OCI-LY1 (cell line): ENCODE data around the gene SHANK3.

Experiments
- H2AFZ ChIP-seq: fragments of 200-600 bp; sonication (generic), shearing (Covaris generic); 2 replicates; pipeline ENCODE4 v1.6.0; 2014; ENCODE audit warnings: antibody characterized with exemption, mild to moderate bottlenecking, low read length
- H3F3A ChIP-seq: fragments of 200-600 bp; sonication (generic), shearing (Covaris generic); 2 replicates; pipeline ENCODE4 v1.6.0; 2014; ENCODE audit warnings: mild to moderate bottlenecking, antibody characterized with exemption, low read length, moderate library complexity; ENCODE audit not compliant: insufficient read depth
- H3K27ac ChIP-seq: fragments of 200-600 bp; sonication (generic); 2 replicates; pipeline ENCODE4 v1.5.1; 2014; ENCODE audit warnings: low read length, mixed run types, mild to moderate bottlenecking, low read depth; ENCODE audit not compliant: poor library complexity, severe bottlenecking
- H3K27me3 ChIP-seq: fragments of 200-600 bp; sonication (generic); 2 replicates; pipeline ENCODE4 v1.6.0; 2014; ENCODE audit warnings: antibody characterized with exemption, mild to moderate bottlenecking, low read length, moderate library complexity; ENCODE audit not compliant: insufficient read depth
- H3K36me3 ChIP-seq: fragments of 200-600 bp; sonication (generic); 2 replicates; pipeline ENCODE4 v1.6.1; 2014; ENCODE audit warnings: mild to moderate bottlenecking, antibody characterized with exemption, low read length, moderate library complexity, mixed read lengths; ENCODE audit not compliant: insufficient read depth
- H3K4me1 ChIP-seq: fragments of 200-600 bp; sonication (generic); 2 replicates; pipeline ENCODE4 v1.5.1; 2014; ENCODE audit warnings: mild to moderate bottlenecking, low read length, moderate library complexity; ENCODE audit not compliant: insufficient read depth, severe bottlenecking
- H3K4me2 ChIP-seq: fragments of 200-600 bp; sonication (generic), shearing (Covaris generic); 2 replicates; pipeline ENCODE4 v1.6.1; 2014; ENCODE audit warnings: low read length
- H3K4me3 ChIP-seq: fragments of 200-600 bp; sonication (generic); 2 replicates; pipeline ENCODE4 v1.5.1; 2014; ENCODE audit warnings: low read length, low read depth, mild to moderate bottlenecking, mixed read lengths; ENCODE audit not compliant: poor library complexity, severe bottlenecking
- H3K79me2 ChIP-seq: fragments of 200-600 bp; shearing (Covaris generic); 2 replicates; pipeline ENCODE4 v1.6.1; 2016; ENCODE audit warnings: mixed run types, low read length, mixed read lengths; ENCODE audit not compliant: insufficient read depth
- H3K9ac ChIP-seq: fragments of 200-600 bp; sonication (generic), shearing (Covaris generic); 2 replicates; pipeline ENCODE4 v1.6.1; 2014; ENCODE audit warnings: mild to moderate bottlenecking, low read length, mixed read lengths
- H3K9me2 ChIP-seq: fragments of 200-600 bp; sonication (generic), shearing (Covaris generic); 2 replicates; pipeline ENCODE4 v1.6.1; 2014; ENCODE audit warnings: low read depth, mild to moderate bottlenecking, low read length, mixed read lengths
- H3K9me3 ChIP-seq: fragments of 200-600 bp; shearing (Covaris generic); 2 replicates; pipeline ENCODE4 v1.6.1; 2014; ENCODE audit warnings: low read length, mixed read lengths
- H4K20me1 ChIP-seq: fragments of 200-600 bp; sonication (generic), shearing (Covaris generic); 2 replicates; pipeline ENCODE4 v1.6.0; 2016; ENCODE audit warnings: mild to moderate bottlenecking, low read length; ENCODE audit not compliant: insufficient read depth
- EZH2 ChIP-seq: fragments of 200-600 bp; sonication (generic), shearing (Covaris generic); IDR thresholded peaks from 2 replicates; pipeline ENCODE4 v1.8.0; 2017; ENCODE audit warnings: borderline replicate concordance, mixed run types, mild to moderate bottlenecking, antibody characterized with exemption, low read length, moderate library complexity, mixed read lengths
- TF ChIP-seq, protein P1 (sequence below): fragments of 200-600 bp; sonication (generic), shearing (Covaris generic); IDR thresholded peaks from 2 replicates; pipeline ENCODE4 v1.5.1; 2017; ENCODE audit warnings: mild to moderate bottlenecking, antibody characterized with exemption, low read length, moderate library complexity, mixed read lengths

SHANK3 gene

DNA sequence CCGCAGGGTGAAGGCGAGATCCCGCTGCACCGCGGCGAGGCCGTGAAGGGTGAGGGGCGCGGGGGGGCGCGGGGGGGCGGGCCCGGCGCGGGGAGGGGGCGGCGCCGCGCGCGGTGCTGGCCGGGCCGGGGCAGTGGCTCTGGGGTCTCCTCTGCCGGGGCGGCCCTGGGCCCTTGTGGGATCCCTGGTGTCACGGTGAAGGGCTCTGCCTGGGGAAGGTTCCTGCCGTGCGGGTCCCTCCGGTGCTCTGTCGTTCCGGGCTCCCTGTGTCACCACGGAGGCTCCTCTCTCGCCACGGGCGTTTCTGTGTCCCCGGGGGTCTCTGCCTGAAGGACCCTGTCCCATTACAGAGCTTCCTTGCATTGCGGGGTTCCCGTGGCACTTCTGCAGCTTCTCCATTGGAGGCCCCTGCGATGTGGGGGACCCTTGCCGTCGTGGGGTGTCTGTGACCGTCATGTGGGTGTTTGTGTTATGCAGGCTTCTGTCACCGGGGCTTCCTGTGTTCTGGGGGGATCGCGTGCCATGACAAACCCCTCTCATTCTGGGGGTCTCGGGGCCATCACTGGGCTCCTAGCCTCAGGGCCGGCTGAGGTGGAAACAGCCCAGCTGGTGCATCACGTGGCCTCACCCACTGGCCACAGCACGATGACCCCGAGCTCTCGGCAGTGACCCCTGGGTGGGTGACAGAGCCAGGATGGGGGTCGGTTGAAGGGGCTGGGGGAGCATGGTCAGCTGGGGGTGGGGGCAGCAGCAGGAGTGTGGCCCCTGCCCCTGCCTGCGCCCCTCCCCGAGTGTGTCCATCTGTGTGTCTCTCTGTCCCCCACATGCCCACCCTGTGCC, 25.3 kb downstream of the SHANK3 start:
- TF ChIP-seq, protein P1, sequence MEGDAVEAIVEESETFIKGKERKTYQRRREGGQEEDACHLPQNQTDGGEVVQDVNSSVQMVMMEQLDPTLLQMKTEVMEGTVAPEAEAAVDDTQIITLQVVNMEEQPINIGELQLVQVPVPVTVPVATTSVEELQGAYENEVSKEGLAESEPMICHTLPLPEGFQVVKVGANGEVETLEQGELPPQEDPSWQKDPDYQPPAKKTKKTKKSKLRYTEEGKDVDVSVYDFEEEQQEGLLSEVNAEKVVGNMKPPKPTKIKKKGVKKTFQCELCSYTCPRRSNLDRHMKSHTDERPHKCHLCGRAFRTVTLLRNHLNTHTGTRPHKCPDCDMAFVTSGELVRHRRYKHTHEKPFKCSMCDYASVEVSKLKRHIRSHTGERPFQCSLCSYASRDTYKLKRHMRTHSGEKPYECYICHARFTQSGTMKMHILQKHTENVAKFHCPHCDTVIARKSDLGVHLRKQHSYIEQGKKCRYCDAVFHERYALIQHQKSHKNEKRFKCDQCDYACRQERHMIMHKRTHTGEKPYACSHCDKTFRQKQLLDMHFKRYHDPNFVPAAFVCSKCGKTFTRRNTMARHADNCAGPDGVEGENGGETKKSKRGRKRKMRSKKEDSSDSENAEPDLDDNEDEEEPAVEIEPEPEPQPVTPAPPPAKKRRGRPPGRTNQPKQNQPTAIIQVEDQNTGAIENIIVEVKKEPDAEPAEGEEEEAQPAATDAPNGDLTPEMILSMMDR: no peak
- no peak for TF ChIP-seq EZH2
- no peak overlapping the region for H3K9ac ChIP-seq
- no peaks in the 10 kb centered on the region for H4K20me1 ChIP-seq
- no peaks in the 10 kb centered on the region; the same call in 1 of the 2 replicates for H3K27me3 ChIP-seq
- no peak overlapping the region for H3K4me2 ChIP-seq
- no peak overlapping the region for H3K4me3 ChIP-seq
- no peaks in the 10 kb centered on the region for H3K36me3 ChIP-seq
- H3K9me2 ChIP-seq: no peaks in the 10 kb centered on the region
- H3K27ac ChIP-seq: no peak overlapping the region
- no peaks in the 10 kb centered on the region for H3K79me2 ChIP-seq
- H2AFZ ChIP-seq: no peak overlapping the region
- no peaks in the 10 kb centered on the region for H3F3A ChIP-seq
- H3K4me1 ChIP-seq: no peaks in the 10 kb centered on the region
- H3K9me3 ChIP-seq: no peaks in the 10 kb centered on the region

DNA sequence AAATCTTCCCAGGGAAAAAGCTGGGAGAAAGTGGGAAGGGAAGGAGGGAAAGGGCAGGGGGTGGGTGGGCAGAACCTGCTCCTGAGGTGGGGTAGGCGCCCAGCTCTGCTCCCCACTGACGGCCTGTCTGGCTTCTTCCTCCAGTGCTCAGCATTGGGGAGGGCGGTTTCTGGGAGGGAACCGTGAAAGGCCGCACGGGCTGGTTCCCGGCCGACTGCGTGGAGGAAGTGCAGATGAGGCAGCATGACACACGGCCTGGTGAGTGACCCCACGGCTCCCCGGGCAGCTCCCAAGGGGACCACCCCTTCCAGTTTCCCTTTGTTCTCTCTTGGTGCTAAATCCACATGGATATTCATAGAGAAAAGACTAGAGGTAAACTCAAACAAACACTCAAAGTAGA, 25.9 kb downstream of the SHANK3 start:
- Histone ChIP-seq H3K36me3 (no peaks in the 10 kb centered on the region), H2AFZ (no peak overlapping the region), H3K79me2 (no peaks in the 10 kb centered on the region), H4K20me1 (no peaks in the 10 kb centered on the region), H3K27me3 (no peaks in the 10 kb centered on the region; the same call in 1 of the 2 replicates), H3K4me1 (no peaks in the 10 kb centered on the region), H3K9me2 (no peaks in the 10 kb centered on the region), H3K27ac (no peak overlapping the region), H3F3A (no peaks in the 10 kb centered on the region), H3K4me3 (no peak overlapping the region), H3K4me2 (no peak overlapping the region), H3K9ac (no peak overlapping the region), H3K9me3 (no peaks in the 10 kb centered on the region)
- TF ChIP-seq EZH2: no peak
- TF ChIP-seq, protein P1: no peak

DNA sequence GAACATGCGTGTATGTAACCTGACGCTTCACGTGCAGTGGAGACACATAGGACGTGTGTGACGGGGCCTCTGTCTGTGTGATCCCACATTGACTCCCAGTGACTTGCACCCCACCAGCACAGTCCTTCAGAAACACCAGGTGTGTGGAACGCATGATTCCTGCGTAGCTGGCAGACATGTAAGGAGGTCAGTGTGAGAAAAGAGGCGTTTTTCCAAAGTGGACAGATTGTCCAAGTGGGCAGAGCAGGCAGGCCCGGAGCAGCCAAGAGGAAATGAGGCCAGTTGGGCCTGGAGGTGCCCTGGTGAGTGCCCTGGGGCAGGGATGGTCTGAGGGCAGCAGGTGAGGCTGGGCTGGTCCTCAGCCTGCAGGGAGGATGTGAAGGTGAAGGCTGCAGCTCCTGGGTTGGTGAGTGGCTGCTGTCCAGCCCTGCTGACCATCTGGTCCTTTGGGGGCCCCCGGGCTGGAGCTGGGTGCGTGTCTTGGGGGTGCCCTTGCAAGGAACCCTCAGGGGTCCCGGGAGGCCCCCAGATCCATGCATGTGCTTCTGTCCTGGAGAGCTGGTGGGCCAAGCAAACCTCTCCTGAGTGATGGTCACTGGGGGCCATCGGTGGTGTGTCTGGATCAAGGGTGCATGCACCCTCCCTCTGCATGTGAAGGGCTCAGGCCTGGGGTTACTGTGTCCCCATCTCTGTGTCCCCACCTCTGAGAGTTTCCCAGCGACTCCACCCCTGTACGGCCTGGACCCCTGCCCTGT, 26.6 kb downstream of the SHANK3 start:
- Histone ChIP-seq H3K9me3 (no peaks in the 10 kb centered on the region), H3K4me1 (no peaks in the 10 kb centered on the region), H3K4me2 (no peak overlapping the region), H3K36me3 (no peaks in the 10 kb centered on the region), H3F3A (no peaks in the 10 kb centered on the region), H3K79me2 (no peaks in the 10 kb centered on the region), H4K20me1 (no peaks in the 10 kb centered on the region), H3K27ac (no peak overlapping the region), H3K27me3 (no peaks in the 10 kb centered on the region; the same call in 1 of the 2 replicates), H3K4me3 (no peak overlapping the region), H3K9me2 (no peaks in the 10 kb centered on the region), H3K9ac (no peak overlapping the region), H2AFZ (no peak overlapping the region)
- no peak for TF ChIP-seq EZH2
- TF ChIP-seq, protein P1: no peak
